ENCODE results near the gene SNU13. TPM values are rescaled to one million over a fixed set of nuclear protein-coding genes. Genes with fewer than 3 reads are reported as not detected.
"Not testable (repeated sequence)": the region's sequence is repeated elsewhere in the genome, so short reads cannot be mapped to it uniquely, and the experiment has no call there.

The SNU13 gene
- total RNA-seq, 1 experiment from 2014 or later: 223 TPM

DNA sequence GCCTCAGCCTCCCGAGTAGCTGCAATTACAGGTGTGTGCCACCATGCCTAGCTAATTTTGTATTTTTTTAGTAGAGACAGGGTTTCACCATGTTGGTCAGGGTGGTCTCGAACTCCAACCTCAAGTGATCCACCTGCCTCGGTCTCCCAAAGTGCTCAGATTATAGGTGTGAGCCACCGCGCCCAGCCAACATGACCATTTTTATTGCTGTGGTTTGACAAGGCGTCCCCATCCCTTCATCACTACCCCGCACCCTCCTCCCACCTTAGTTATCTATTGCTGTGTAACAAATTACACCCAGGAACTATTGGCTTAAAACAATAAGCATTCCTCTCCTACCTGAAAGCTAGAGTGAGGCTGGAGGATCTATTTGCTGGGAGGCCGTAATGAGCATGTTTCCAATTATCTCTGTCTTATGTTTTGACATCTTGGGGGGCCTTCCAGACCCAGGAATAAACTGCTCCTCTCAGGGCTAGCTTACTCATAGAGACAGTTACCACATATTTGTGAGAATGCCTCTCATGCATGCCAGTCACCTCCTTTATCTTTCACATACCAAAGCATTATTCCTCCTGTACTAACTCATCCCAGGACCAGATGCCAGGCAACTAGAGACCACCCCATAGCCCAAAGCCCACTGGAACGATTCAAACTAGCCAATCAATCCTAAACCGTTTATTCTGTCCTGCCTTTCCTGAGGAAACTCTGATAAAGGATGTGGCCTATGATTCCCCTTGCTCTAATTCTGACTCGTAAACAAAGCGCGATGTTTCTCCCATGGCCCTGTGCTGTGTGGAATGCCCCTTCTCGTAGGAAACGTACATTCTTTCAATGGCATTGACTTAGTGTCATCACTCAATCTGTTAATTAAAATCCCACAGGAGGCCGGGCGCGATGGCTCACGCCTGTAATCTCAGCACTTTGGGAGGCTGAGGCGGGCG is 19.4 kb downstream of the SNU13 start:
- intact Hi-C loops (cut with micrococcal nuclease; ENCODE audit: unreplicated experiment): no loop called here
- TF ChIP-seq EZH2 (IDR thresholded peaks at IDR 0.05; ENCODE audit: borderline replicate concordance, low read depth, low read length, poor library complexity, severe bottlenecking): no peak
- TF ChIP-seq, protein P1, sequence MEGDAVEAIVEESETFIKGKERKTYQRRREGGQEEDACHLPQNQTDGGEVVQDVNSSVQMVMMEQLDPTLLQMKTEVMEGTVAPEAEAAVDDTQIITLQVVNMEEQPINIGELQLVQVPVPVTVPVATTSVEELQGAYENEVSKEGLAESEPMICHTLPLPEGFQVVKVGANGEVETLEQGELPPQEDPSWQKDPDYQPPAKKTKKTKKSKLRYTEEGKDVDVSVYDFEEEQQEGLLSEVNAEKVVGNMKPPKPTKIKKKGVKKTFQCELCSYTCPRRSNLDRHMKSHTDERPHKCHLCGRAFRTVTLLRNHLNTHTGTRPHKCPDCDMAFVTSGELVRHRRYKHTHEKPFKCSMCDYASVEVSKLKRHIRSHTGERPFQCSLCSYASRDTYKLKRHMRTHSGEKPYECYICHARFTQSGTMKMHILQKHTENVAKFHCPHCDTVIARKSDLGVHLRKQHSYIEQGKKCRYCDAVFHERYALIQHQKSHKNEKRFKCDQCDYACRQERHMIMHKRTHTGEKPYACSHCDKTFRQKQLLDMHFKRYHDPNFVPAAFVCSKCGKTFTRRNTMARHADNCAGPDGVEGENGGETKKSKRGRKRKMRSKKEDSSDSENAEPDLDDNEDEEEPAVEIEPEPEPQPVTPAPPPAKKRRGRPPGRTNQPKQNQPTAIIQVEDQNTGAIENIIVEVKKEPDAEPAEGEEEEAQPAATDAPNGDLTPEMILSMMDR (conservative IDR thresholded peaks at IDR 0.05; ENCODE audit: low read depth, low read length): no peak
- ChIA-PET CTCF (no interaction called here), POLR2A (ENCODE audit: low non-redundant PET) (no interaction called here)
- no peaks in the 10 kb centered on the region for H3K4me1 ChIP-seq (ENCODE audit: insufficient read depth, low read length, poor library complexity, severe bottlenecking)
- H3K27me3 ChIP-seq (replicated peaks; ENCODE audit: insufficient read depth, low read depth, low read length, poor library complexity): no peaks in the 10 kb centered on the region
- BruUV-seq (replicated peaks): no TSS peak
- peaks cover 17% of the 10 kb centered on the region for H3K36me3 ChIP-seq (ENCODE audit: insufficient read depth, low read length, poor library complexity, severe bottlenecking)
- H3K4me3 ChIP-seq (ENCODE audit: low read depth, low read length, poor library complexity, severe bottlenecking): no peak overlapping the region
- no peak overlapping the region for H3K27ac ChIP-seq (ENCODE audit: low read depth, low read length, poor library complexity, severe bottlenecking)
- H3K9me3 ChIP-seq (ENCODE audit: low read depth, low read length, poor library complexity, severe bottlenecking): no peaks in the 10 kb centered on the region
- no peak for DNase-seq (ENCODE audit: low spot score)

DNA sequence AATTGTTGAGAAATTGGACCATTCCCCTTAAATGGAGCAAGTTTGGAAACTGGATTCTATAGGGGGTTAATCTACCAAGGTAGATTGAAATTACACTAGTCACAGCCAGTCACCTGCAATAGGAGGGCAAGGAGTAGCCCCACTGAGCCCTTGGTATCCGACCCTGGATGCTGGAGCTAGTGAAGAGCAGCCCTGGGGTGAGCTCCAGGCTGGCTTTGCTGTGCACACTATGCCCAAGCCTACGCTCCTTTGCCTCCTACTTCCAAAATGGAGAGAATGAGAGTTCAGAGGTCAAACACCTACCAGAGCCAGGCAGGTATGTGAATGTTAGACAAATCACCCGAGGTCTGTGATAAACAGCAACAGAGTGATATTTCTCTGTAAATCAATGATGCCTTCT is 23.7 kb downstream of the SNU13 start:
- peak overlapping the region; percentile 58 for H3K27ac ChIP-seq (ENCODE audit: low read depth, low read length, poor library complexity, severe bottlenecking)
- no peaks in the 10 kb centered on the region for H3K9me3 ChIP-seq (ENCODE audit: low read depth, low read length, poor library complexity, severe bottlenecking)
- intact Hi-C loops (cut with micrococcal nuclease; ENCODE audit: unreplicated experiment): no loop called here
- TF ChIP-seq, protein P1 (conservative IDR thresholded peaks at IDR 0.05; ENCODE audit: low read depth, low read length): no peak
- no peak for TF ChIP-seq EZH2 (IDR thresholded peaks at IDR 0.05; ENCODE audit: borderline replicate concordance, low read depth, low read length, poor library complexity, severe bottlenecking)
- CTCF ChIA-PET: no interaction called here
- no peaks in the 10 kb centered on the region for H3K4me1 ChIP-seq (ENCODE audit: insufficient read depth, low read length, poor library complexity, severe bottlenecking)
- peaks cover 48% of the 10 kb centered on the region for H3K36me3 ChIP-seq (ENCODE audit: insufficient read depth, low read length, poor library complexity, severe bottlenecking)
- no peaks in the 10 kb centered on the region for H3K27me3 ChIP-seq (replicated peaks; ENCODE audit: insufficient read depth, low read depth, low read length, poor library complexity)
- no TSS peak for BruUV-seq (replicated peaks)
- DNase-seq (ENCODE audit: low spot score): no peak
- no peak overlapping the region for H3K4me3 ChIP-seq (ENCODE audit: low read depth, low read length, poor library complexity, severe bottlenecking)
- POLR2A ChIA-PET (ENCODE audit: low non-redundant PET): no interaction called here

DNA sequence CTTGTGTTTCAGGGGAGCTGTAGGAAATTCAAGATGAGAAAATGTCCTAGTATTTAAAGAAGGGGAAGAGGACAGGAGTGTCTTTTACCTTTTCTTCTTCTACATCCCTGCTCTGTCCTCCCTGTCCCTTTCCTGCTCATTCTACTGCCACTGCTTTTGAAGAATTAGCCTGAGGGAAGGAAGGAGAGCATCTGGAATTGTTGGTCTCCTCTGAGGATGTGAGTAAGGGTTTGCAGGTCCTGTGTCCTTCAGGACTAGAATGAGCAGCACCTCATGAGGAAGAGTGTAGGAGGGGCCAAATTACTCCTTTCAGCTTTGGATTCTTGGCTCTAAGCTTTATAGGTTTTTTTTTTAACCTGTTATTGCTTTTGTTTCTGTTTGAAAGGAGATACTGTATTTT is 24.2 kb downstream of the SNU13 start:
- H3K4me3 ChIP-seq (ENCODE audit: low read depth, low read length, poor library complexity, severe bottlenecking): no peak overlapping the region
- intact Hi-C loops (cut with micrococcal nuclease; ENCODE audit: unreplicated experiment): no loop called here
- no peaks in the 10 kb centered on the region for H3K27me3 ChIP-seq (replicated peaks; ENCODE audit: insufficient read depth, low read depth, low read length, poor library complexity)
- DNase-seq (ENCODE audit: low spot score): no peak
- peaks cover 52% of the 10 kb centered on the region for H3K36me3 ChIP-seq (ENCODE audit: insufficient read depth, low read length, poor library complexity, severe bottlenecking)
- CTCF ChIA-PET: no interaction called here
- peak overlapping the region; percentile 58 for H3K27ac ChIP-seq (ENCODE audit: low read depth, low read length, poor library complexity, severe bottlenecking)
- TF ChIP-seq, protein P1 (conservative IDR thresholded peaks at IDR 0.05; ENCODE audit: low read depth, low read length): no peak
- no peak for TF ChIP-seq EZH2 (IDR thresholded peaks at IDR 0.05; ENCODE audit: borderline replicate concordance, low read depth, low read length, poor library complexity, severe bottlenecking)
- H3K4me1 ChIP-seq (ENCODE audit: insufficient read depth, low read length, poor library complexity, severe bottlenecking): no peaks in the 10 kb centered on the region
- BruUV-seq (replicated peaks): no TSS peak
- POLR2A ChIA-PET (ENCODE audit: low non-redundant PET): no interaction called here
- H3K9me3 ChIP-seq (ENCODE audit: low read depth, low read length, poor library complexity, severe bottlenecking): no peaks in the 10 kb centered on the region

DNA sequence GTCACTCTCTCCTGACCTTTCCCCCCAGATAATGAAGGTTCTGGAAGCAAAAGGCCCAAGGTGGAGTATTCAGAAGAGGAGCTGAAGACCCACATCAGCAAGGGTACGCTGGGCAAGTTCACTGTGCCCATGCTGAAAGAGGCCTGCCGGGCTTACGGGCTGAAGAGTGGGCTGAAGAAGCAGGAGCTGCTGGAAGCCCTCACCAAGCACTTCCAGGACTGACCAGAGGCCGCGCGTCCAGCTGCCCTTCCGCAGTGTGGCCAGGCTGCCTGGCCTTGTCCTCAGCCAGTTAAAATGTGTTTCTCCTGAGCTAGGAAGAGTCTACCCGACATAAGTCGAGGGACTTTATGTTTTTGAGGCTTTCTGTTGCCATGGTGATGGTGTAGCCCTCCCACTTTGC is 25.1 kb downstream of the SNU13 start:
- H3K4me3 ChIP-seq (ENCODE audit: low read depth, low read length, poor library complexity, severe bottlenecking); POLR2A ChIA-PET (ENCODE audit: low non-redundant PET); H3K4me1 ChIP-seq (ENCODE audit: insufficient read depth, low read length, poor library complexity, severe bottlenecking); BruUV-seq (replicated peaks); H3K27ac ChIP-seq (ENCODE audit: low read depth, low read length, poor library complexity, severe bottlenecking); H3K27me3 ChIP-seq (replicated peaks; ENCODE audit: insufficient read depth, low read depth, low read length, poor library complexity); intact Hi-C loops (cut with micrococcal nuclease; ENCODE audit: unreplicated experiment); CTCF ChIA-PET; DNase-seq (ENCODE audit: low spot score); H3K9me3 ChIP-seq (ENCODE audit: low read depth, low read length, poor library complexity, severe bottlenecking): not testable (repeated sequence)
- H3K36me3 ChIP-seq (ENCODE audit: insufficient read depth, low read length, poor library complexity, severe bottlenecking): peaks cover 61% of the 10 kb centered on the region
